Thyroid gland (tissue), 4 donors: Measurements from ENCODE around the gene VSTM5. TPM values are rescaled to one million over a fixed set of nuclear protein-coding genes. Genes with fewer than 3 reads are reported as not detected.

ENCODE experiments used
- DNase-seq, 2 donors: peaks; one replicate each; pipeline ENCODE4 v3.0.0-alpha.2; 2019
- H3K27ac ChIP-seq, 3 donors: fragments of 200-600 bp; sonication (generic); 1 replicate in 2 of 3; 2 replicates in 1 of 3; pipeline ENCODE4 v1.5.1; 2016 to 2019; ENCODE audit warnings: mild to moderate bottlenecking in 1 of 3, moderate library complexity in 1 of 3
- H3K27me3 ChIP-seq: fragments of 200-600 bp; sonication (generic); one replicate; pipeline ENCODE4 v1.5.1; 2019
- H3K36me3 ChIP-seq, 2 donors: fragments of 200-600 bp; sonication (generic); one replicate each; pipeline ENCODE4 v1.5.1; 2016 to 2019
- H3K4me1 ChIP-seq, 2 donors: fragments of 200-600 bp; sonication (generic); one replicate each; pipeline ENCODE4 v1.5.1; 2017 to 2019
- H3K4me3 ChIP-seq, 3 donors: fragments of 200-600 bp; sonication (generic); replicated peaks in 1 of 3; 1 replicate in 2 of 3; 2 replicates in 1 of 3; pipeline ENCODE4 v1.5.1; 2016; ENCODE audit warnings: mild to moderate bottlenecking in 1 of 3
- H3K9me3 ChIP-seq: fragments of 200-600 bp; sonication (generic); one replicate; pipeline ENCODE4 v1.5.1; 2017
- CTCF ChIP-seq, 6 experiments: fragments of 200-600 bp in 3 of 6; fragments of 450-650 bp in 3 of 6; sonication (generic) in 3 of 6; IDR thresholded peaks; one replicate each; pipeline ENCODE4 v1.5.1; 2016 to 2019; ENCODE audit warnings: antibody characterized with exemption in 6 of 6, mild to moderate bottlenecking in 2 of 6, inconsistent platforms in 1 of 6, moderate library complexity in 1 of 6
- POLR2A ChIP-seq, 2 donors: fragments of 450-650 bp; IDR thresholded peaks; one replicate each; pipeline ENCODE4 v1.6.1; 2017; ENCODE audit warnings: antibody characterized with exemption in 2 of 2, mild to moderate bottlenecking in 2 of 2, moderate library complexity in 1 of 2
- WGBS, 2 donors: methylation state at CpG; one replicate each; pipeline ENCODE4 v1.1.5; 2017; 5-methylcytosine and 5-hydroxymethylcytosine counted together
- intact Hi-C: fragments of 100-400 bp; cut with DNase I; formaldehyde crosslinking; loops from one replicate; pipeline ENCODE4 v1.15.1; 2023
- small RNA-seq: library from RNA; depleted of rRNA; stranded (forward); fragments of <200 nt; gene quantifications from one replicate; pipeline ENCODE3, GENCODE V24; 2016
- total RNA-seq, 4 donors: library from RNA; depleted of rRNA; stranded (reverse); fragments of >200 nt; gene quantifications; one replicate each; pipeline ENCODE4 v1.2.3, GENCODE V29; 2016

The VSTM5 gene
- total RNA-seq, 4 donors from 2014 or later = 0.67 TPM; not detected in 2

- 94% methylated on average over 9 of the region's 10 CpGs; no CpG with 5 or more reads in 1 of the 2 donors for WGBS, 2 donors
- DNase-seq = no peak
- no peak overlapping the region for H3K4me3 ChIP-seq
- no peaks in the 10 kb centered on the region for H3K36me3 ChIP-seq
- intact Hi-C loops = no loop called here
- H3K4me1 ChIP-seq = no peaks in the 10 kb centered on the region
- no peaks in the 10 kb centered on the region for H3K9me3 ChIP-seq
- no peak overlapping the region for H3K27ac ChIP-seq
- no peak for TF ChIP-seq CTCF (IDR thresholded peaks at IDR 0.05)
- TF ChIP-seq POLR2A (IDR thresholded peaks at IDR 0.05) = no peak
- no peaks in the 10 kb centered on the region for H3K27me3 ChIP-seq
These were observed 76.7 kb downstream of the VSTM5 start for GRCh38 chr11:93773601-93774200.

GRCh38 chr11:93773045-93773477 is 77.4 kb downstream of the VSTM5 start:
- no peaks in the 10 kb centered on the region for H3K27me3 ChIP-seq
- no peak overlapping the region for H3K27ac ChIP-seq
- WGBS, 2 donors = 93 to 96% methylated on average over 3 of the region's 3 CpGs
- H3K4me3 ChIP-seq = no peak overlapping the region
- TF ChIP-seq POLR2A (IDR thresholded peaks at IDR 0.05) (no peak), CTCF (IDR thresholded peaks at IDR 0.05) (no peak)
- intact Hi-C loops = no loop called here
- no peak for DNase-seq
- H3K4me1 ChIP-seq = no peaks in the 10 kb centered on the region
- H3K9me3 ChIP-seq = no peaks in the 10 kb centered on the region
- no peaks in the 10 kb centered on the region for H3K36me3 ChIP-seq

- 98 to 100% methylated on average over 4 of the region's 4 CpGs for WGBS, 2 donors
- H3K27ac ChIP-seq = no peak overlapping the region
- H3K9me3 ChIP-seq = no peaks in the 10 kb centered on the region
- intact Hi-C loops = no loop called here
- no peaks in the 10 kb centered on the region for H3K27me3 ChIP-seq
- TF ChIP-seq CTCF (IDR thresholded peaks at IDR 0.05) = no peak
- no peak for TF ChIP-seq POLR2A (IDR thresholded peaks at IDR 0.05)
- no peaks in the 10 kb centered on the region for H3K4me1 ChIP-seq
- no peaks in the 10 kb centered on the region for H3K36me3 ChIP-seq
- H3K4me3 ChIP-seq = no peak overlapping the region
- no peak for DNase-seq
These were observed 78.3 kb downstream of the VSTM5 start for GRCh38 chr11:93772123-93772522.

GRCh38 chr11:93770160-93770559 is 80.3 kb downstream of the VSTM5 start:
- intact Hi-C loops = no loop called here
- Histone ChIP-seq H3K36me3 (no peaks in the 10 kb centered on the region), H3K9me3 (no peaks in the 10 kb centered on the region), H3K27me3 (no peaks in the 10 kb centered on the region), H3K27ac (no peak overlapping the region), H3K4me3 (no peak overlapping the region), H3K4me1 (no peaks in the 10 kb centered on the region)
- TF ChIP-seq POLR2A (IDR thresholded peaks at IDR 0.05) (no peak), CTCF (IDR thresholded peaks at IDR 0.05) (no peak)
- 48 to 55% methylated on average over 1 of the region's 1 CpG for WGBS, 2 donors
- DNase-seq = no peak

Small RNA genes lying within 50 kb of the gene (small RNA-seq; reads per million reads assigned to genes)
- not detected for gene RF00019

Other genes starting within 250 kb of the VSTM5 start
- 10 to 100 TPM; 24.4 to 31.1 (median 28.3) TPM for gene CEP295, start 188.9 kb downstream of the VSTM5 start, total RNA-seq
- 100 to 1,000 TPM in 3 of 4 donors, 10 to 100 TPM in 1; 99.9 to 150 (median 125) TPM for gene TAF1D, start 109.1 kb downstream of the VSTM5 start, total RNA-seq
- gene C11orf54, start 108.9 kb downstream of the VSTM5 start, total RNA-seq = 10 to 100 TPM; 46.6 to 71.4 (median 54.9) TPM
- 10 to 100 TPM; 34.6 to 56.3 (median 35.4) TPM for gene MED17, start 66.3 kb downstream of the VSTM5 start, total RNA-seq
- under 1 TPM in 2 of 4 donors, not detected in 2; 0.21 to 0.24 TPM for gene HEPHL1, start 170.7 kb upstream of the VSTM5 start, total RNA-seq